HepG2 (cell line): ENCODE measurements around the gene DPEP3. TPM values are rescaled to one million over a fixed set of nuclear protein-coding genes. Genes with fewer than 3 reads are reported as not detected.

Source experiments
- E2F2 ChIP-seq: sonication (generic); formaldehyde crosslinking; IDR thresholded peaks from 2 replicates; pipeline ENCODE4 v1.4.0; 2020; ENCODE audit warnings: missing genetic modification reagents, borderline replicate concordance
- ERF ChIP-seq: IDR thresholded peaks from 2 replicates; pipeline ENCODE4 v1.6.1; 2018; ENCODE audit warnings: missing biosample characterization, missing genetic modification reagents
- GZF1 ChIP-seq: sonication (generic); formaldehyde crosslinking; IDR thresholded peaks from 2 replicates; pipeline ENCODE4 v1.5.1; 2020; ENCODE audit warnings: mild to moderate bottlenecking, missing genetic modification reagents
- JDP2 ChIP-seq: sonication (generic); formaldehyde crosslinking; IDR thresholded peaks from 2 replicates; pipeline ENCODE4 v1.8.1; 2022; ENCODE audit warnings: missing genetic modification reagents, borderline replicate concordance
- SRY ChIP-seq: sonication (generic); formaldehyde crosslinking; IDR thresholded peaks from 2 replicates; pipeline ENCODE4 v1.8.0; 2022; ENCODE audit warnings: mild to moderate bottlenecking, missing genetic modification reagents
- ZBTB1 ChIP-seq: sonication (generic); formaldehyde crosslinking; IDR thresholded peaks from 2 replicates; pipeline ENCODE4 v1.4.0; 2020; ENCODE audit warnings: missing genetic modification reagents, borderline replicate concordance
- ZBTB33 ChIP-seq: sonication (generic); formaldehyde crosslinking; IDR thresholded peaks from 2 replicates; pipeline ENCODE4 v1.4.0; 2020; ENCODE audit warnings: missing genetic modification reagents
- ZBTB4 ChIP-seq: sonication (generic); formaldehyde crosslinking; IDR thresholded peaks from 2 replicates; pipeline ENCODE4 v1.4.0; 2020; ENCODE audit warnings: missing genetic modification reagents, mild to moderate bottlenecking, borderline replicate concordance
- ZBTB8A ChIP-seq: sonication (generic); formaldehyde crosslinking; IDR thresholded peaks from 2 replicates; pipeline ENCODE4 v1.4.0; 2020; ENCODE audit warnings: mild to moderate bottlenecking, low read depth, missing genetic modification reagents, borderline replicate concordance
- ZIK1 ChIP-seq: sonication (generic); formaldehyde crosslinking; IDR thresholded peaks from 2 replicates; pipeline ENCODE4 v1.5.0; 2020; ENCODE audit warnings: mild to moderate bottlenecking, low read depth, missing genetic modification reagents, borderline replicate concordance
- ZNF318 ChIP-seq: sonication (generic); formaldehyde crosslinking; IDR thresholded peaks from 2 replicates; pipeline ENCODE4 v1.4.0; 2020; ENCODE audit warnings: mild to moderate bottlenecking, missing genetic modification reagents
- ZNF552 ChIP-seq: sonication (generic); formaldehyde crosslinking; IDR thresholded peaks from 2 replicates; pipeline ENCODE4 v1.9.0; 2022; ENCODE audit warnings: missing genetic modification reagents, mild to moderate bottlenecking, borderline replicate concordance
- polyA plus RNA-seq, 8 experiments: library from polyadenylated mRNA; depleted of rRNA in 3 of 8; stranded (reverse) in 7 of 8; unstranded in 1 of 8; fragments of >200 nt; fragmentation: Illumina TruSeq in 4 of 8; extraction: Trizol in 4 of 8; gene quantifications; 2 replicates each; pipeline versions ENCODE4 v1.2.1 to v1.2.3, GENCODE V29; 2011 to 2016; ENCODE audit warnings: low read depth in 4 of 8, missing spikeins in 1 of 8, mixed read lengths in 1 of 8; ENCODE audit not compliant: insufficient read depth in 1 of 8
- total RNA-seq, 5 experiments: library from RNA; depleted of rRNA; stranded (reverse); fragments of >200 nt; fragmentation: Illumina TruSeq; extraction: Trizol; gene quantifications; 2 replicates each; pipeline ENCODE4 v1.2.3, GENCODE V29; 2016; ENCODE audit warnings: low read depth in 1 of 5

Gene DPEP3
- total and polyA plus RNA-seq, 2 of the 13 experiments (the other 11 are each of a cell fraction or from before 2014, with no cell fraction given) = not detected

- TF ChIP-seq ZIK1 (0 out of 2 replicates have a peak, but pooled peaks have one; percentile 17), ZBTB8A (CRISPR knock-in tag) (no peak), ZBTB4 (CRISPR knock-in tag) (no peak), JDP2 (CRISPR knock-in tag) (no peak), SRY (CRISPR knock-in tag) (no peak), E2F2 (no peak), ZNF552 (CRISPR knock-in tag) (no peak), GZF1 (CRISPR knock-in tag) (0 out of 2 replicates have a peak, but pooled peaks have one; percentile 1), ZBTB1 (CRISPR knock-in tag) (no peak), ZBTB33 (no peak), ERF (CRISPR knock-in tag) (0 out of 2 replicates have a peak, but pooled peaks have one; percentile 1), ZNF318 (CRISPR knock-in tag) (0 out of 2 replicates have a peak, but pooled peaks have one; percentile 26)
Observed at GRCh38 chr16:67943256-67943618, 37.1 kb downstream of the DPEP3 start (continued).
